ENCODE results near the gene NCEH1. TPM values are rescaled to one million over a fixed set of nuclear protein-coding genes. Genes with fewer than 3 reads are reported as not detected.
A peak's percentile ranks its signal among the peaks of the same experiment; 100 is the strongest.

NCEH1 gene
- total and polyA plus RNA-seq, 2 of the 13 experiments (the other 11 are each of a cell fraction or from before 2014, with no cell fraction given), result 12.9 to 21.4 TPM

GRCh38 chr3:172708921-172709773 lies 1.7 kb downstream of the NCEH1 start (continued):
- TF ChIP-seq, protein P1, sequence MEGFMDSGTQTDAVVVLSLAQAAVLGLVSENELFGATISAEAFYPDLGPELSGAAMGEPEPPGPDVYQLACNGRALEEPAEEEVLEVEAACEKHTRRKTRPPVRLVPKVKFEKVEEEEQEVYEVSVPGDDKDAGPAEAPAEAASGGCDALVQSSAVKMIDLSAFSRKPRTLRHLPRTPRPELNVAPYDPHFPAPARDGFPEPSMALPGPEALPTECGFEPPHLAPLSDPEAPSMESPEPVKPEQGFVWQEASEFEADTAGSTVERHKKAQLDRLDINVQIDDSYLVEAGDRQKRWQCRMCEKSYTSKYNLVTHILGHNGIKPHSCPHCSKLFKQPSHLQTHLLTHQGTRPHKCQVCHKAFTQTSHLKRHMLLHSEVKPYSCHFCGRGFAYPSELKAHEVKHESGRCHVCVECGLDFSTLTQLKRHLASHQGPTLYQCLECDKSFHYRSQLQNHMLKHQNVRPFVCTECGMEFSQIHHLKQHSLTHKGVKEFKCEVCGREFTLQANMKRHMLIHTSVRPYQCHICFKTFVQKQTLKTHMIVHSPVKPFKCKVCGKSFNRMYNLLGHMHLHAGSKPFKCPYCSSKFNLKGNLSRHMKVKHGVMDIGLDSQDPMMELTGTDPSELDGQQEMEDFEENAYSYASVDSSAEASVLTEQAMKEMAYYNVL (CRISPR knock-in tag; IDR thresholded peaks at IDR 0.05; ENCODE audit: borderline replicate concordance), result no peak
- peak; percentile 56 for TF ChIP-seq FOXA3 (CRISPR knock-in tag; IDR thresholded peaks at IDR 0.05)
- TF ChIP-seq, protein P2, sequence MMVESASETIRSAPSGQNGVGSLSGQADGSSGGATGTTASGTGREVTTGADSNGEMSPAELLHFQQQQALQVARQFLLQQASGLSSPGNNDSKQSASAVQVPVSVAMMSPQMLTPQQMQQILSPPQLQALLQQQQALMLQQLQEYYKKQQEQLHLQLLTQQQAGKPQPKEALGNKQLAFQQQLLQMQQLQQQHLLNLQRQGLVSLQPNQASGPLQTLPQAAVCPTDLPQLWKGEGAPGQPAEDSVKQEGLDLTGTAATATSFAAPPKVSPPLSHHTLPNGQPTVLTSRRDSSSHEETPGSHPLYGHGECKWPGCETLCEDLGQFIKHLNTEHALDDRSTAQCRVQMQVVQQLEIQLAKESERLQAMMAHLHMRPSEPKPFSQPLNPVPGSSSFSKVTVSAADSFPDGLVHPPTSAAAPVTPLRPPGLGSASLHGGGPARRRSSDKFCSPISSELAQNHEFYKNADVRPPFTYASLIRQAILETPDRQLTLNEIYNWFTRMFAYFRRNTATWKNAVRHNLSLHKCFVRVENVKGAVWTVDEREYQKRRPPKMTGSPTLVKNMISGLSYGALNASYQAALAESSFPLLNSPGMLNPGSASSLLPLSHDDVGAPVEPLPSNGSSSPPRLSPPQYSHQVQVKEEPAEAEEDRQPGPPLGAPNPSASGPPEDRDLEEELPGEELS (CRISPR knock-in tag; IDR thresholded peaks at IDR 0.05), result peak; percentile 59; the same call in 1 of the 2 replicates
- TF ChIP-seq U2AF1 (optimal IDR thresholded peaks at IDR 0.05; ENCODE audit: low read depth, low read length), result no peak
- no peak for TF ChIP-seq ZNF136 (CRISPR knock-in tag; IDR thresholded peaks at IDR 0.05; ENCODE audit: low read depth)
- TF ChIP-seq SIX1 (CRISPR knock-in tag; IDR thresholded peaks at IDR 0.05; ENCODE audit: borderline replicate concordance), result 0 out of 2 replicates have a peak, but pooled peaks have one; percentile 24
- TF ChIP-seq CHD2 (IDR thresholded peaks at IDR 0.05; ENCODE audit: low read depth, low read length), result no peak
- TF ChIP-seq CREM (IDR thresholded peaks at IDR 0.05), result no peak
- TF ChIP-seq CREM (CRISPR knock-in tag; IDR thresholded peaks at IDR 0.05), result no peak
- no peak for TF ChIP-seq HDAC1 (CRISPR knock-in tag; IDR thresholded peaks at IDR 0.05)
- TF ChIP-seq ZNF781 (CRISPR knock-in tag; IDR thresholded peaks at IDR 0.05; ENCODE audit: borderline replicate concordance, not compliant biosample characterization), result no peak
- TF ChIP-seq PATZ1 (CRISPR knock-in tag; IDR thresholded peaks at IDR 0.05), result no peak
- 0 out of 2 replicates have a peak, but pooled peaks have one; percentile 37 for TF ChIP-seq PHF21A (CRISPR knock-in tag; IDR thresholded peaks at IDR 0.05)
- TF ChIP-seq ZNF510 (CRISPR knock-in tag; IDR thresholded peaks at IDR 0.05; ENCODE audit: low read depth), result no peak
- TF ChIP-seq ZNF24 (IDR thresholded peaks at IDR 0.05), result no peak
- no peak for TF ChIP-seq ZNF354B (CRISPR knock-in tag; IDR thresholded peaks at IDR 0.05)
- TF ChIP-seq ZNF570 (CRISPR knock-in tag; IDR thresholded peaks at IDR 0.05; ENCODE audit: borderline replicate concordance), result no peak
- TF ChIP-seq ZNF343 (CRISPR knock-in tag; IDR thresholded peaks at IDR 0.05), result no peak
- no peak for TF ChIP-seq KLF12 (CRISPR knock-in tag; IDR thresholded peaks at IDR 0.05; ENCODE audit: borderline replicate concordance)
- TF ChIP-seq SOX5 (CRISPR knock-in tag; IDR thresholded peaks at IDR 0.05; ENCODE audit: borderline replicate concordance), result peak; percentile 68; the same call in 1 of the 2 replicates
- peak; percentile 73 for TF ChIP-seq GATAD2A (CRISPR knock-in tag; IDR thresholded peaks at IDR 0.05)
- no peak for TF ChIP-seq ZNF3 (CRISPR knock-in tag; IDR thresholded peaks at IDR 0.05)
